HepG2 (cell line): ENCODE measurements around the gene CA4.

Experiments
- KLF15 ChIP-seq: sonication (generic); formaldehyde crosslinking; IDR thresholded peaks from 2 replicates; pipeline ENCODE4 v1.8.1; 2023; ENCODE audit warnings: borderline replicate concordance, mild to moderate bottlenecking, inconsistent platforms, missing genetic modification reagents, mixed read lengths
- MXD3 ChIP-seq: IDR thresholded peaks from 2 replicates; pipeline ENCODE4 v1.6.1; 2016; ENCODE audit warnings: mild to moderate bottlenecking, missing biosample characterization, missing genetic modification reagents
- POLR2A ChIP-seq, 2 experiments: IDR thresholded peaks; 2 replicates each; pipeline ENCODE4 v1.6.1; 2011; ENCODE audit warnings: low read depth in 2 of 2, low read length in 2 of 2, mild to moderate bottlenecking in 1 of 2, moderate library complexity in 1 of 2; ENCODE audit not compliant: insufficient read depth in 1 of 2
- POLR2AphosphoS5 ChIP-seq: IDR thresholded peaks from 2 replicates; pipeline ENCODE4 v1.6.1; 2012; ENCODE audit warnings: low read depth, low read length
- SRSF1 ChIP-seq: fragments of 200-400 bp; formaldehyde crosslinking; optimal IDR thresholded peaks from 2 replicates; pipeline ENCODE3; 2017; ENCODE audit warnings: mild to moderate bottlenecking, low read depth, low read length, moderate library complexity
- ZNF552 ChIP-seq: sonication (generic); formaldehyde crosslinking; IDR thresholded peaks from 2 replicates; pipeline ENCODE4 v1.9.0; 2022; ENCODE audit warnings: missing genetic modification reagents, mild to moderate bottlenecking, borderline replicate concordance

- TF ChIP-seq POLR2A (IDR thresholded peaks at IDR 0.05; ENCODE audit: insufficient read depth in 1 of 2, low read depth in 2 of 2, low read length in 2 of 2) (no peak), ZNF552 (no peak), SRSF1 (no peak), POLR2AphosphoS5 (no peak), KLF15 (CRISPR knock-in tag) (no peak), MXD3 (CRISPR knock-in tag) (no peak)
Observed at GRCh38 chr17:60164697-60165096, 14.9 kb downstream of the CA4 start.
